HL-60/S4 treated with phorbol 12-myristate 13-acetate at 8.2 ng/mL for 4 days and 3 days (cell line): ENCODE results near the gene GTF2I.
"Not testable (repeated sequence)": the region's sequence is repeated elsewhere in the genome, so short reads cannot be mapped to it uniquely, and the experiment has no call there.

Experiments used
- in situ Hi-C: fragments of 300-500 bp; cut with MboI; formaldehyde crosslinking; loops from 2 replicates; pipeline ENCODE4 v1.15.0; 2022; ENCODE audit warnings: low sequenced_read_pairs

Gene GTF2I

DNA sequence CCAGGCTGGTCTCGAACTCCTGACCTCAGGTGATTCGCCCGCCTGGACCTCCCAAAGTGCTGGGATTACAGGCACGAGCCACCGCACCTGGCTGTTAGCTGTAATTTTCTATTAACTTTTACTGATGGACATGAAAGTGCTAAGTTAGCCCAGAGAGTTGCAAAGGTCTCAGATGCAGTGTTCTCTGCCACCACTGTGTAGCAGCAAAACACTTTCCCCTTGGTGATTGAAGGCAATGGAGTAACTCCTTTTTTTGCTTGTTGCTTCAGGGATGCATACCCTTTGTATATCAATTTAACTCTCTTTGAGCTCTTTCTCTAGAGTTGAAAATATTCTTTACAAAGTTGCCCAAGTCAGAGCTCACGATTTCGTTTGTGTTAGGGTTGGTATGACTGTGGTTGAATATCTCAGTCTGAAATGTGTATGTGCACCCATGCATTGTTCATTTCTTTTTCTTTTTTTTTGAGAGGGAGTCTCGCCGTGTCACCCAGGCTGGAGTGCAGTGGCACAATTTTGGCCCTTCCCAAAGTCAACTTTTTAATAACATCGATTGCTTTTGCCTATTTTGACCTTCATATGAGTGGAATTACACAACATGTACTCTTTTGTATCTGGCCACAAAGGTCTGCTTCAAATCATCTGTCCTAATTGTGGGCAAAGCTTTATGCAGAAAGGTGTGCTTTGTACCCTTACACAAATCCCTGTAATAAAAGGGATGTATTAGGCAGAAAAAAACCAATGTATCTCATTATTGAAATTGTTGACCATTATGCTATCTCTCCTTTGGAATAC is 52.6 kb downstream of the GTF2I start:
- in situ Hi-C loops = no loop called here

DNA sequence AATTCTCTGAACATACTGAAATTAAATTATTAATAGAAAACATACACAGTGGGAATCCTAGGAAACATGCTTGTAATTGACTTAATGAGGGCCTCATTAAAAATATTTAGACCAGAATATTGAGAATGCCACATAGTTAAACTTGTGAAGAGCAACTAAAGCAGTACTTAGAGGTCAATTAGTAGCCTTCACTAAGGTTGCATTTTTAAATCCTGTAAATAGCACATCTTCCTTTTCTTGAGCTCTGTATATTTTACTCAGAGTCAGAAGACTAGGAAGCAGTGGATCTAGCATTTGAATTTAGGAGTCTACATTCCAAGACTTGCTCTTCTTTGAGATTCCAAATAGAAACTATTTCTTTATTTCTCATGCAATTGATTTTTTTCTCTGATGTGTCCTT is 56.0 kb downstream of the GTF2I start:
- in situ Hi-C loops = no loop called here

DNA sequence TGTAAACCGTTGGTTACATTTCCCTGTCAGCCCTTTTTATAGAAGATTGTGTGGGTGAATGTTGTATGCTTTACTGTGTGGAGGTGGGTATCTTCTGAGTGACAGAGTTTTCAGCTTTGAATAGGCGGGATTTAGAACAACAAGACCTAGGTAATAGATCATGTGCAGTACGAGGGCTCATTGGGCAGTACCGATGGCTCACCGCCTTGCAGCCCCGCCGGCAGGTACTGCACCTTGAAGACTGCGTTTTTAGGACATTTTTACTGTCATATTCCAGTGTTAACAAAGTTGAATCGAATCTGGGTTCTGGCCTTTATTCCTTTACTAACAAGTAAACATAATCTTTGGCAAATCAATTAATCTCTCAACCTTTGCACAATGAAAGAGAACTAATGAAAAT is 60.4 kb downstream of the GTF2I start:
- in situ Hi-C loops = no loop called here

- in situ Hi-C loops = no loop called here
Measured at GRCh38 chr7:74718336-74718735, 60.8 kb downstream of the GTF2I start.

DNA sequence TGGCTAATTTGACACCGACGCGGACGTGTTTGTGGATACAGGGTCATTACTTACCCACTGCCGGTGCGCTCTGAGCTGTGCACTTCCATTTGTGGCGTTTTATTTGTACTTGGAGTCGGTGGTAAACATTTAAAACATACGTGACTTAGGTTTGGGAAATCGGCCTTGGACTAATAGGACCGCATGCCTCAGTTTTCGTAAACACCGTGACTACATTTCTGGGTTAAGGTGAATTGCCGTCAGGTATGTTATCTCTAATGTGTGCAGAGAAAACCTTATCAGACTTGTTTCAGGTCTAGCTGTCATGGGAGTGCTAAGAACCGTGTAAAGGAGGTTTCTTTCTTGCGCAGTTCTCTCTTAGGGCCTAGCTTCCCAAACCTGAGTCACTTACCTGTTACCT is 64.6 kb downstream of the GTF2I start:
- in situ Hi-C loops = no loop called here

DNA sequence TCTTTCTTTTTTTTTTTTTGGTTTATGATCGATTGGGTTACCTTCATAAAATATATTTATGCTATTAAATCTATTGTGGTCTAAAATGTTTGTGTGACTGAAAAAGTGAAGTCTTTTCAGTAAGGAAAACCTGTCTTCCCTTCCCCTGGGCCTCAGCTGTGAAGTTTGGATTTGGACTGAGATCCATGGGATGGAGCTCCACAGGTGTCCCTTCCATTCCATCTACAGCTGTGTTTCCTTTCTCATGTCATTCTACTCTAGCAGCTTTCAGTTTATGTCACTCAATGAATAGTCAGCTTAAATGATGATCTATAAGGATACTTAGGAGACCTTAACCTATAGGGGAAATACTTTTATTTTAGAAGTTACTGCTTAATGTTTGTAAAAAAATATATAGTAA is 68.3 kb downstream of the GTF2I start:
- in situ Hi-C loops = no loop called here

DNA sequence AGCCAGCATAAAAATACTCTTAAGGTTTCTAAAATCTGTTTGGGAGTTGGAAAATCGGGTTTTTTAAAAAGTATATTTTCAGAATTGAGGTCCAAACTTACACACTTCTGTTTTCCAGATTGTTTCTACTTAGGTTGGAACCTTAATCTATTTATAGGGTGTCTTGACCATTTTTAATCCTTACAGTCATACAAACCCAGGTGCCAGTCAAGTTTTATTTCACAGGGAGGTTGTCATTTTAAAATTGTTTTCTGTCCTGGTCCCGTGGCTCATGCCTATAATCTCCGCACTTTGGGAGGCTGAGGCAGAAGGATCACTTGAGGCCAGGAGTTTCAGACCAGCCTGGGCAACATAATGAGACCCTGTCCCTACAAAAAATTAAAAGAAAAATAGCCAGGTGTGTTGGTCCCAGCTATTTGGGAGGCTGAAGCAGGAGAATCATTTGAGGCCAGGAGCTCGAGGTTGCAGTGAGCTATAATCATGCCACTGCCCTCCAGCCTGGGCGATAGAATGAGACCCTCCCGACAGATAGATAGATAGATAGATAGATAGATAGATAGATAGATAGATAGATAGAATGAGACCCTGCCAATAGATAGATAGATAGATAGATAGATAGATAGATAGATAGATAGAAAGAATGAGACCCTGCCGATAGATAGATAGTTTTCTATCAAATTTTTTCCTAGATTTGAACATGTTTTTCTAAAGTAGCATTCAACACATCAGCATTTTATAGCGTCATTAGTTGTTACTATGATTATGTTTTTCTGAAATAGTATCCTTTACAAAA is 69.0 kb downstream of the GTF2I start:
- in situ Hi-C loops = no loop called here

DNA sequence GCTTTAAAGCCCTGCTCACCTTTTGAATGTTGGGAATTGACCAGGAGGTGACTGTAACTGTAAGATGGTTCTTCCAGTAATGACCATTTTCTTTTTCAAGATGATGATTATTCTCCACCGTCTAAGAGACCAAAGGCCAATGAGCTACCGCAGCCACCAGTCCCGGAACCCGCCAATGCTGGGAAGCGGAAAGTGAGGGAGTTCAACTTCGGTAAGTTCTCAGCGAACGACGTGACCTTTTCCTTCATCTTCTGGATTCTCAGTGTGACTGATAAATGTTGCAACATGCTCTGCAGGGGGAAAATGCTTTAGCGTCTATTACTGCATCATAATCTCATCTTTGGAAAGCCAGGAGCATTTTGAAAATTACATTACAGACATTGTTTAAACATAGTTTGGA is 71.2 kb downstream of the GTF2I start:
- in situ Hi-C loops = not testable (repeated sequence)

DNA sequence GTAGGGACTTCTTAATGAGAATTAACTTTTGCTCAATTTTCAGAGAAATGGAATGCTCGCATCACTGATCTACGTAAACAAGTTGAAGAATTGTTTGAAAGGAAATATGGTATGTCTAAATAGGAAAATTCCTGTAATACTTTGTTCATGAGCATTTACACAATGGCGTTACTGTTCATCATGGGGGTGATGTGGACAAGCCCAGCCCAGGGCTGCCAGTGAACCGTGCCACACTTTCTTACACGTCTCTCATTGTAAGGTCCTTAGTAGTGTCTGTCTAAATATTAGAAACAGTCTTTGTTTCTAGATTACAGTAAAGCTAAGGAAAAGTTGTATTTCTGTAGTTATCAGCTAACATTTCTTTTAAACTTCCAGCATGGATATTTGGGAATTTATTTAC is 72.7 kb downstream of the GTF2I start:
- in situ Hi-C loops = not testable (repeated sequence)

- in situ Hi-C loops = not testable (repeated sequence)
Measured at GRCh38 chr7:74739974-74740703, 82.6 kb downstream of the GTF2I start.

DNA sequence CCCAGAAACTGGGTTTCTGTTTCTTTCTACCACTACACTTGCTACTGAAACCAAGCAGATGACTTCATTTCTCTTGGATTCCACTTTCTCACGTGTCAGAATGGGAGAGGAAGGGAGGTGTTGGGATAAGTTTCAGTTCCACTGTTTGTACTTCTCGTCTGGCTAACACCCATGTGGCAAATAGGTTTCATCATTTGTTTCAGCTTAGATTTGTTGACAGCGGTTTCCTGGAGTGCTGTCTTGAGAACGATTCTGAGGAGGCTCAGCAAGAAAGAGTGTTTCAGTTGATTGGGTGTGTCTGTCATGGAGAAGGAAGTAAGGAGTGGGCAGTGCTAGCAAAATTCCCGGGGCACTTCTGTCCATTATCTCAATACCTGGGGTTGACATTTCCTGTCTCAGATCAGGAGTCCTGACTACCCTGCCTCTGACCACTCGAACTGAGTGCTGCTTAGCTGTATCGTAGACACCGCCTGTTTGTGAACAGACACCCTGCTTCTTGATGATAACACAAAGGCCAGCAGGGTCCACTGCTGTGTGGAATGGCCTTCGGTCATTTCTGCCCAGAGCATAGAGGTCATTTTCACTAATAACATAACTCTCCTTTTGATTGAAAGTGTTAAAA is 86.5 kb downstream of the GTF2I start:
- in situ Hi-C loops = not testable (repeated sequence)

- in situ Hi-C loops = not testable (repeated sequence)
Measured at GRCh38 chr7:74753921-74754482, 96.5 kb downstream of the GTF2I start.

DNA sequence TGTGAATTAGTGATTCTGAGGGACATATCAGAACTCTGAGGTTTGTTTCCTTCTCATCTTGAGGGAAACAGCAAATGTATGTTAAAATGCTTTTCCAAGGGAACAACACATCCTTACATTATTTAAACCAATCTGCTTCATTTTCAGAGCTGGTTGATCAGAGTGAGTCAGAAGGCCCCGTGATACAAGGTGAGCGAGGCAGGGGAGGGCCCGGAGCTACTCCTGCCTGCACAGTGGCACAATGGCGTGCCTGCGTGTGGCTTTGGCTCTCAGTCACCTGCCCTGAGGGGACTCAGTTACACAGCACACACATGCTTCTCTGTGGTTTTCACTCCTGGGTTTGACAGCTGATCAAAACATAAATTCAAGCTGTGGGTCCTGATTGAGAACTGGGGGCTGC is 99.2 kb downstream of the GTF2I start:
- in situ Hi-C loops = not testable (repeated sequence)

DNA sequence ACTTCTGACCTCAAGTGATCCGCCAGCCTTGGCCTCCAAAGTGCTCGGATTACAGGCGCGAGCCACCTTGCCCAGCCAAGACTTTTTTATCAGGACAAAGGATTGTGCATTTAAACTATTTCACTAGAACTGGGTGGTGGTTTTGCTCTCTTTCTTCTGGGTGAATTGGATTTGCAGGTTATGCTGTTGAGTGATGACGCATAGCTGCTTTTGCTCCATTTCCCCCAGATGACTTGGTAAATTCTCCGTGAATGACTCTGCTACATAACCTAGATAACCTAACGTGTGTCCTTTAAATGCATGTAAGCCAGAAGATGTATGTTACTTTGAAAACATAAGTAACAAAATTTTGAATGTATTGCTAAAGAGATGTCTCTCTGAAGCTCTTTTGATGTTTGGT is 100.8 kb downstream of the GTF2I start:
- in situ Hi-C loops = not testable (repeated sequence)

DNA sequence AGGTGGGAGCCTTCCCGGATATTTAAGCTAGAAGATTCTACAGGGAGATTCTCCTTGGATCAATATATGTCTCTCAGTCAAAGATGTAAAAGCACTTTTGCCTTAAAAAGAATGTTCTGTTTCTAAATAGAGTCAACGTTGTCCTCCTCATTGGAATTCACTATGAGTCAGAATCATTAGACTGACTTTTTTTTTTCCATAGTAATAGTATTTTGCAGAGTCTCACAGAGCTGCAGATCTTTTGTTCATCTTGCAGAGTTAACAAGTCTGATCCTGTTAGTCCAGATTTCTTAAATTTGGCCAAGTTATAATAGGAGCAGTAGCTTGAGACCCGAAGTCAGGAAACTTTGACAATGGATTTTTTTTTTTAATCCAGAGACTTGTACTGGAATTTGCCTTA is 101.5 kb downstream of the GTF2I start:
- in situ Hi-C loops = not testable (repeated sequence)

- in situ Hi-C loops = not testable (repeated sequence)
Measured at GRCh38 chr7:74765205-74765918, 107.8 kb downstream of the GTF2I start.

DNA sequence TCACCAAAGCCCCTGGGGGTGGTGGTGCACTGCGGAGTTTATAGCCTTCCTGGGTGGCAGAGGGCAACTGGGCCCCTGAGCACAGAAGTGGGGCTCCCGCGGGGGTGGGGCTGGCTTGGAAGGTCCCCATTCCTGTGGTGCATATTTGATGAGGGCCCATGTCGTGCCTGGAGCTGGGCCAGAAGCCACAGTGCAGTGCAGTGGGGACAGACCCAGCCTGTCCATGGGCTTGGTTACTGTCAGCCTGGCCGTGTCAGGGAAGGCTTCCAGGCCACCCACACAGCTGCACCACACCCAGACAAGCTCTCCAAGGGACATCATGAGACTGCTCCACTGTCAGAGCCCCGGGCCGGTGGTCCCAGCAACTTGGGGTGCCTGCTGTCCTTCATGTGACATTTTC is 109.0 kb downstream of the GTF2I start:
- in situ Hi-C loops = not testable (repeated sequence)

DNA sequence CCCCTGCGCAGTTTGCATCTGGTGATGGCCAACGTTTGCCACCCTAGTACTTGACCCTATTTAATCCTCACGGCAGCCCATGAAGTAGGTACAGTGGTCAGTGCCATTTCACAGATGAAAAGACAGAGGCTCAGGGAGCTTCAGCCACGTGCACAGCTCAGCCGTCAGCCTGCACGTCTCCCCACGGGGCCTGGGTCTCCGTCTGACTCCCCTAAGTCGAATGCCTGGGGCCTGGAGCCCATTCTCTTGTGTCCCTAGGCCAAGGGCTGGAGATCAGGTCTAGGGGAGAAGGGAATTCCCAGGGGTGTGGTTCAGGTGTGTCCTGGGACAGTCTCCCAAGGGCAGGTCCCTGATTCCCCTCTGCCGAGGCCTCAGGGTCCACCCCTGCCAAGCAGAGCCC is 109.5 kb downstream of the GTF2I start:
- in situ Hi-C loops = not testable (repeated sequence)

- in situ Hi-C loops = not testable (repeated sequence)
Measured at GRCh38 chr7:74770062-74770461, 112.5 kb downstream of the GTF2I start.

GRCh38 chr7:74772093-74772492 is 114.6 kb downstream of the GTF2I start:
- in situ Hi-C loops = not testable (repeated sequence)
